ENCODE data around the gene KRTAP1-4.
"Not testable (repeated sequence)": the region's sequence is repeated elsewhere in the genome, so short reads cannot be mapped to it uniquely, and the experiment has no call there.

Gene KRTAP1-4, protein sequence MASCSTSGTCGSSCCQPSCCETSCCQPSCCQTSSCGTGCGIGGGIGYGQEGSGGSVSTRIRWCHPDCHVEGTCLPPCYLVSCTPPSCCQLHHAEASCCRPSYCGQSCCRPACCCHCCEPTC

DNA sequence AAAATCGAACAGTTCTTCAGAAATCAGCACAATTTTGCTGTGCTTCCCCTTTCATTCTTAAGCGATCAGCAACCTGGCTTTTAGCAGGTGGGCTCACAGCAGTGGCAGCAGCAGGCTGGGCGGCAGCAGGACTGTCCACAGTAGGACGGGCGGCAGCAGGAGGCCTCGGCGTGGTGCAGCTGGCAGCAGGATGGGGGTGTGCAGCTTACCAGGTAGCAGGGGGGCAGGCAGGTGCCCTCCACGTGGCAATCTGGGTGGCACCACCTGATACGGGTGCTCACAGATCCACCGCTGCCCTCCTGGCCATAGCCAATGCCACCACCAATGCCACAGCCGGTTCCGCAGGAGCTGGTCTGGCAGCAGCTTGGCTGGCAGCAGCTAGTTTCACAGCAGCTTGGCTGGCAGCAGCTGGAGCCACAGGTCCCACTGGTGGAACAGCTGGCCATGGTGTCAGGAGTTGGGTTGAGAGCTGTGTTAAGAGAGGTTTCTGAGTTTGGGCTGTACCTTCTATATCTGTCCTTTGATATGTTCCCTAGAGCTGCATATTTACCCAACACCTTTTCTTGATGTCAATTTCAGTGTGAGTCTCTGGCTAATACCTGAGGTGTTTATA lies at the start of gene KRTAP1-4:
KRTAP1-4 (minus strand) TSS at position 563 of the 613 bp plus-strand sequence; CDS start at position 446, 117 bp downstream.
- TF ChIP-seq GATA2 (IDR thresholded peaks at IDR 0.05; ENCODE audit: low read depth, low read length) (no peak), GATA3 (IDR thresholded peaks at IDR 0.05; ENCODE audit: low read depth, low read length) (no peak)

DNA sequence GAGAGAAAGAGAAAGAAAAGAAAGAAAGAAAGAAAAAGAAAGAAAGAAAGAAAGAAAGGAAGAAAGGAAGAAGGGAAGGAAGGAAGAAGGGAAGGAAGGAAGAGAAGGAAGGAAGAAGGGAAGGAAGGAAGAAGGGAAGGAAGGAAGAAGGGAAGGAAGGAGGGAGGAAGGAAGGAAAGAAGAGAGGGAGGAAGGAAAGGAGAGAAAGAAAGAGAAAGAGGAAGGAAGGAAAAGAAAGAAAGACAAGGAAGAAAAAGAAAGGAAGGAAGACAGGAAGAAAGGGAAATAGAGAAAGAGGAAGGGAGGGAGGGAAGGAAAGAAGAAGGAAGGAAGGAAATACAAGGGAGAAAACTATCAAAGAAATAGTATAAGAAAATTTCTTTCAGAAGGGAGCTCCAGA lies 46.8 kb upstream of the KRTAP1-4 start:
- no peak for TF ChIP-seq GATA3 (IDR thresholded peaks at IDR 0.05; ENCODE audit: low read depth, low read length)
- no peak for TF ChIP-seq GATA2 (IDR thresholded peaks at IDR 0.05; ENCODE audit: low read depth, low read length)

DNA sequence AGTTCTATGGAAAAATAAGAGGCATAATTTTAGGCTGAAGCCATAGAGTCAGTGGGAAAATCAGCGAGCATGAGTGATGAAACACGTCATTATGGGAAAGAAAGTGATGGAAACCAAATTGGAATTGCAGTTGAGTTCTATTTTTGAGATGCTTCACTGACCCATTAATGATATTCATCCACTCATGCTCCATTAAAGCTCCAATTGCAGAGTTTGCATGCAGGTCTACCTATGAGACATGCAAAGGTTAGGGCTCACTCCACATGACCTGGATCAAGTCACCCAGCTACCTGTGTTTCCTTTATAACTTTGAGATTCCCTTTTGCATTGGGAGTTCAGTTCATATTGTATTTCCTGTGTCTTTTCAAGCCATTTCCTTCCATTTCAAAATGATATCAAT lies 43.7 kb upstream of the KRTAP1-4 start:
- TF ChIP-seq GATA2 (IDR thresholded peaks at IDR 0.05; ENCODE audit: low read depth, low read length), result no peak
- TF ChIP-seq GATA3 (IDR thresholded peaks at IDR 0.05; ENCODE audit: low read depth, low read length), result no peak

DNA sequence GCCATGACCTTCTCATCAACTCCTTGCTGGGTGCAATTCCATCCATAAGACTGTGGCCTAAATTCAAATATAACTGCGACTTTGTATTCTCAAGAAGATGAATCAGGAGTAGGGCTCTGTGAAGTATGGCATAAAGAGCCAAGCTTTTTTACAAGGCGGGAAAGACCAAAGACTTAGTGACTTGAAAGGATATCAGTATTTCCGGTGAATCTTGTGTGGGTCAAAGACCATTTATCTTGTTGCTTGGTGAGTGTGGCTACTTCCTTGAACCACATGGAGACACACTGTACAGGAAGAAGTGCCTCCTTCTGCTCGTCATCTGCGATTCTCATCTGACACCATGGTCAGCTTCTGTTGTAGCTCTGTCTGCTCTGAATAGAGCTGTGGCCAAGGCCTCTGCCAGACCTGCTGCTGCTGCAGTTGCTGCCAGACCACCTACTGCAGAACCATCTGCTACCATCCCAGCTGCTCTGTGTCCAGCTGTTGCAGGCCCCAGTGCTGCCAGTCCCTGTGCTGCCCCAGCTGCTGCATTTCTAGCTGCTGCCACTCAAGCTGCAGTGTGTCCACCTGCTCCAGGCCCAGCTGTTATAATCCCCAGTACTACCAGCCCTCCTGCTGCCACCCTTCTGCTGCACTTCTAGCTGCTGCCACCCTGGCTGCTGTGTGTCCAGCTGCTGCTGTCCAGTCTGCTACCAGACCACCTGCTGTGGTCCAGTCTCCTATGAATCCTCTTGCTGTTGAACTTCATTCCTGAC lies 41.8 kb upstream of the KRTAP1-4 start:
- no peak for TF ChIP-seq GATA2 (IDR thresholded peaks at IDR 0.05; ENCODE audit: low read depth, low read length)
- no peak for TF ChIP-seq GATA3 (IDR thresholded peaks at IDR 0.05; ENCODE audit: low read depth, low read length)

DNA sequence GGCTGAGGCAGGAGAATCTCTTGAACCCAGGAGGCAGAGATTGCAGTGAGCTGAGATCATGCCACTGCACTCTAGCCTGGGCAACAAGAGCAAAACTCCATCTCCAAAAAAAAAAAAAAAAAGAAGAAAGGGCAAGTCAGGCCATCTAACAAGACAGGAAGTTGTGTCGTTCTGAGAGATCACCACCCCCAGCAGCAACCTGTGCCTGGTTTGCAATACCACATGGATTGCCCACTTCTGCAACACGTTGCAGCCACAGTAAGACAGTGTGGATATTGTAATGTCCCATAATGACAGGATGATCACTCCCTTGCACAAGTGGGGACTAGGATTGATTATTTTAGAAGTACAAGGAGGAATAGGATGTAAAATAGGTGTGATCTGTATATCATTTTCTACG lies 39.0 kb upstream of the KRTAP1-4 start:
- no peak for TF ChIP-seq GATA2 (IDR thresholded peaks at IDR 0.05; ENCODE audit: low read depth, low read length)
- no peak for TF ChIP-seq GATA3 (IDR thresholded peaks at IDR 0.05; ENCODE audit: low read depth, low read length)

DNA sequence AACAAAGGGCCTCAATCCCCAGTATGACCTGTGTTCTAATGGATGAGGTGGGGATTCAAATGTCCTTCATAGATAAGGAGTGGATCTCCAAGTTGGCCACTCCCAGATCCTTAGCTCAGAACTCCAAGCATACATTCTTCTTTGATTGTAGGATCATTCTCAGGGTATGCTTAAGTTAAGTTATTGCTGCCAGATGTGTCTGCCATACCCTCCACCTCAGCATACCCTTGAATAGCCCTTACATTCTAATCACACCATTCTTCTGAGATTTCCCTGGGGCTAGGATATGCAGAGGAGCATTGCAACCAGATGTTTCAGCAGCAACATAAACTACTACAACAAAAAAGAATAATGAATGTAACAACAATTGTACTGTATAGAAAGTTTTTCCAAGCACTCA lies 37.3 kb upstream of the KRTAP1-4 start:
- TF ChIP-seq GATA3 (IDR thresholded peaks at IDR 0.05; ENCODE audit: low read depth, low read length) (no peak), GATA2 (IDR thresholded peaks at IDR 0.05; ENCODE audit: low read depth, low read length) (no peak)

DNA sequence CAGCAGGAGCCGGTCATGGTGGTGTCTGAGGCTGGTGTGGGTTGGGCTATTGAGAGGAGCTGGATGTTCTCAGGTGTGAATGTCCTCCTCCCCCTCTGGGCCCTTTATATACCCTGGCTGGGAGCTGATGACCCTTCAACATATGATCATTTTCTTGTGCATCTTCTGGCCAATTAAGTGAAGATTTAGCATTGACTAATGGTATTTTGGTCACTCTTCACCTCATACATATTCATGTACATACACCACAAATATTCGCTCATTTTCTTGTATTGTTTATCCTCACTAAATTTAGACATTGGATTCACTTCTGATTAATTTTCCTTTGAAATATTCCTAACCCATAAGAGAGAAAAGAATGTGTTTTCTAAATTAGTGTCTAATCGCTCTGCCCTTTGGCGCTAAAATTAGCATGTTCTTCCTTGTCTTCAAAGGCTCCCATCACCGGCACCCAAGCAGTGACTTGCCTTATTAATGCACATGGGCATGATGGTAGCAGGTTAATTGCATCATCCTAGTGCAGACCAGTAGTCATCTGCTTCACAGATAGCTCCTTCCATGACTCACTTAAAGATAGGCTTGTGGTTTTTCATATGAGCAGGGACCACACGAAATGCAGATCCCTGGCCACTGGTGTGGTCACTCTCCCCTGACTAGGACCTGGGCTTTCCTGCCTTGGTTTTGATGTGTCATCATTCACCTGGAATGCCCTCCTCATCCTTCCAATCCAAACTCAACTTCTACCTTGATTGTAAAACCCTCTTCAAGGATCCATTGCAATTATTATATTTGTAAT lies 36.0 kb upstream of the KRTAP1-4 start, which contains the start of gene KRTAP2-4:
KRTAP2-4 (minus strand) TSS at position 51 of the 796 bp plus-strand sequence; CDS start at position 17, 34 bp downstream.
- TF ChIP-seq GATA3 (IDR thresholded peaks at IDR 0.05; ENCODE audit: low read depth, low read length) (no peak), GATA2 (IDR thresholded peaks at IDR 0.05; ENCODE audit: low read depth, low read length) (no peak)

DNA sequence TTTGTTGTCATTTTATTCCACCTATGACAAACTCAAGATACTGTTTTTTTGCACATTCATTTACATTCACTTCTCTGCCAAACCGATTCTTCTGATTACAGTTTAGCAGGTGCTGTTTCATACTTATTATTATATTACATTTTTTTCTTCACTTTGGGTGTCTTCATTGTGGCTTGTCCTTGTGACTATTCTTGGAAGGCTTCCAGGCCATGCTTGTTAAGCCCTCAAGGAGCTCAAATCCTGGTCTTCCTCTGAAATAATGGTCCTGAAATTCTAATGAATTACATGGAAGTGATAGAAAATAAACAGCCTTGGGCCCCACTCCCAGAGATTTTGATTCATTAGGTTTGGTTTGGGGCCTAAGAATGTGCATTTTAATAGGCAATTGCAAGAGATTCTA lies 34.3 kb upstream of the KRTAP1-4 start:
- no peak for TF ChIP-seq GATA3 (IDR thresholded peaks at IDR 0.05; ENCODE audit: low read depth, low read length)
- TF ChIP-seq GATA2 (IDR thresholded peaks at IDR 0.05; ENCODE audit: low read depth, low read length), result no peak

DNA sequence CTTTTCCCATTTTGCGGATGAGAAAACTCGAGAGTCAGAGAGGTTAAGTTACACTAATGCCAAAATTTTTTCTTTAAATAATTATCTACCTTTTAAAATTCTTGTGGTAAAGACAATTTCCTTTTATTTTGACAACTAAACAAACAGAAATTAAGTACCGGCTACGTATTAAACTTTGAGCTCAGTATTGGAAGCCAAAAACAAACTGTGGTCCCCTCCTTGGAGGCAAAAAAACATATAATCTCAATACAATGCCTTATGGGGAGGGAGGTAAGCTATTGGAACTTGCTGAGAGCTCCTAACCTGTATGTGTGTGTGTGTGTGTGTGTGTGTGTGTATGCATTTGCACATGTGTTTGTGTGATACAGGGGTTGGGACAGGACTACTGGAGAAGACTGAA lies 33.5 kb upstream of the KRTAP1-4 start:
- no peak for TF ChIP-seq GATA3 (IDR thresholded peaks at IDR 0.05; ENCODE audit: low read depth, low read length)

DNA sequence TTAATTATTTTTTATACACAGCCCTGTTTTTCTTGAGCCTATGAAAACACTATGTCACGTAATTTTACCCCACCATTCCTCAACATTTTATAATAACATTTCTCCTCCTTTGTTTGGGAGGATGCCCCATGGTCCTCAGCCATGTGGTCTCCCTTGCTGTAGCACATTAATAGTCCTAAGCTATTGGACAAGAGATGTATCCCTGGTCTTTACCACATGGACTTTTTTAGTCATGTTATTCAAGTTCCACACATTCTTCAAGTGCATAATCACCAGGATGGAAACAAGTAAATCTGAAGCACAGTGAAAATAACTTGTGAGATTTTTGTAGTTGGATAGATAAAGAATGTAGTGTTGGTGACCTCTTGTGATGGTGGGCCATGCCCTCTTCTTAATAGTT lies 32.0 kb upstream of the KRTAP1-4 start:
- TF ChIP-seq GATA3 (IDR thresholded peaks at IDR 0.05; ENCODE audit: low read depth, low read length), result no peak
- TF ChIP-seq GATA2 (IDR thresholded peaks at IDR 0.05; ENCODE audit: low read depth, low read length), result no peak

DNA sequence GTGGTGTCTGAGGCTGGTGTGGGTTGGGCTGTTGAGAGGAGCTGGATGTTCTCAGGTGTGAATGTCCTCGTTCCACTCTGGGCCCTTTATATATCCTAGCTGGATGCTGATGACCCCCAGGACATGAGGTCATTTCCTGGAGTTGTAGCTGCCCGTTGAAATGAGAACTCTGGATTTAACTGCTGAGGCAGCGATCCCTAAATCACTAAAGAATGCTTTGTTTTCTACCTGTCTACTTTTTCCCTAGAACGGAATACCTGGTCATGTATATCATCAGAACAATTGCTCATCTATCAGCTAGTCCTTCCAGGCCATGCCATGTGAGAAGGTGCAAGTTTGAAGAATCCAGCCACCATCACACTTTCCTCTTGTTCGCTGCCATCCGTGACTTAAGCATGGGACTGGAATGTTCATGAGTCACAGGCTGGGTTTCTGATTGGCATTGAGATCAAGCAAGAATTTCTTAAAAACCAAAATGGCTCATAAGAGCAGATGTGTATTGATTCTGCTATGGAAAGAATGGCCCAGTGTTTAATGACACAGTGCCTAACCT lies 30.1 kb upstream of the KRTAP1-4 start, which contains the start of gene KRTAP2-3:
KRTAP2-3 (minus strand) TSS at position 63 of the 553 bp plus-strand sequence. CDS start 64 bp downstream, outside the sequence.
- TF ChIP-seq GATA3 (IDR thresholded peaks at IDR 0.05; ENCODE audit: low read depth, low read length) (no peak), GATA2 (IDR thresholded peaks at IDR 0.05; ENCODE audit: low read depth, low read length) (no peak)

DNA sequence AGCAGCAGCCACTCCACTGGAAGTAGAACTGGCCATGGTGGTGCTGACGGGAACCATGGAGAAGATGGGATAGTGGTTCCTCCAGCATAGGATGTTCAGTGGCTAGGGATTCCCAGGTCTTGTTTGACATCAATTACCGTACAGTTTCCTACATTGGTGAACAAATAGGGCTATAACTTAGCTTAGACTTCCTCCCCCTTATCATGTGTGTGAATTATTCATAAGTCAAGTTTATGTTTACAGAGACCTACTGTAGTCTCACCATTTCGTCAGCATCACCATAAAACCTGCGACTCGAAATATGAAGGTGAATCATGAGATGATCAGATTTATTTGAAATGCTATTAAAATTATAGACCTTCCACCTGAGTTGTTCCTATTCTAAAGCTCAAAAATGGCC lies 28.7 kb upstream of the KRTAP1-4 start:
- TF ChIP-seq GATA3 (IDR thresholded peaks at IDR 0.05; ENCODE audit: low read depth, low read length) (no peak), GATA2 (IDR thresholded peaks at IDR 0.05; ENCODE audit: low read depth, low read length) (no peak)

DNA sequence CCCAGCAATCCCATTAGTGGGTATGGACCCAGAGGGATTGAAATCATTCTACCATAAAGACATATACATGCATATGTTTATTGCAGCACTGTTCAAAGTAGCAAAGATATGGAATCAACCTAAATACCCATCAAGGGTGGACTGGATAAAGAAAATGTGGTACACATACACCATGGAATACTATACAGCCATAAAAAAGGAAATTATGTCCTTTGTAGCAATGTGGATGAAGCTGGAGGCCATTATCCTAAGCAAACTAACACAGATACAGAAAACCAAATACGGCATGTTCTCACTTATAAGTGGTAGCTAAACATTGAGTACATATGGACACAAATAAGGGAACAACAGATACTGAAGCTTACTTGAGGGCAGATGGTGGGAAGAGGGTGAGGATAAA lies 27.6 kb upstream of the KRTAP1-4 start:
- TF ChIP-seq GATA3 (IDR thresholded peaks at IDR 0.05; ENCODE audit: low read depth, low read length), result no peak
- TF ChIP-seq GATA2 (IDR thresholded peaks at IDR 0.05; ENCODE audit: low read depth, low read length), result no peak

DNA sequence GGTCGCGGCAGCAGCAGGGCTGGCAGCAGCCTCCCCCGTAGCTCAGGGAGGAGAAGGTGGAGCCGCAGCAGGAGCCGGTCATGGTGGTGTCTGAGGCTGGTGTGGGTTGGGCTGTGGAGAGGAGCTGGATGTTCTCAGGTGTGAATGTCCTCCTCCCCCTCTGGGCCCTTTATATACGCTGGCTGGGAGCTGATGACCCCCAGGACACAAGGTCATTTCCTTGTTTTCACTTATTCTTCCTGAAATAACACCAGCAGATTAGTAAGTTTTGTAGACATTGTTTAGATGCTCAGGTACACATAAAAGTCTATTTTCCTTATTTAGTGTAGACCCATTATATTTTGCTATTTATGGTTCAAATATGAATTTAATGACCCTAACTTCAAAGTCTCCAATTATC lies 25.1 kb upstream of the KRTAP1-4 start, which contains the start of gene KRTAP2-2:
KRTAP2-2 (minus strand) TSS at position 101 of the 400 bp plus-strand sequence; CDS start at position 82, 19 bp downstream.
- TF ChIP-seq GATA2, GATA3 (IDR thresholded peaks at IDR 0.05; ENCODE audit: low read depth, low read length): not testable (repeated sequence)

Data from SH-SY5Y (cell line).